Neural progenitor cell (in vitro differentiated cells): ENCODE measurements around the gene COPRS. TPM values are rescaled to one million over a fixed set of nuclear protein-coding genes. Genes with fewer than 3 reads are reported as not detected.

ENCODE experiments used
- DNase-seq: peaks from one replicate; pipeline ENCODE4 v3.0.0-alpha.2; 2016; ENCODE audit warnings: low spot score
- H2AFZ ChIP-seq: fragments of 200-600 bp; sonication (generic); replicated peaks from 2 replicates; pipeline ENCODE4 v1.6.1; 2016; ENCODE audit warnings: antibody characterized with exemption
- H3F3A ChIP-seq: fragments of 200-600 bp; sonication (generic); 2 replicates; pipeline ENCODE4 v1.6.1; 2016; ENCODE audit warnings: antibody characterized with exemption, low read depth
- H3K27ac ChIP-seq: fragments of 200-600 bp; sonication (generic); 2 replicates; pipeline ENCODE4 v1.5.1; 2016; ENCODE audit warnings: mild to moderate bottlenecking
- H3K27me3 ChIP-seq: fragments of 200-600 bp; sonication (generic); 2 replicates; pipeline ENCODE4 v1.6.1; 2016; ENCODE audit warnings: mild to moderate bottlenecking, moderate library complexity
- H3K36me3 ChIP-seq: fragments of 200-600 bp; sonication (generic); 2 replicates; pipeline ENCODE4 v1.5.1; 2016
- H3K4me1 ChIP-seq: fragments of 200-600 bp; sonication (generic); 2 replicates; pipeline ENCODE4 v1.6.1; 2016; ENCODE audit warnings: mixed run types
- H3K4me2 ChIP-seq: fragments of 200-600 bp; sonication (generic); 2 replicates; pipeline ENCODE4 v1.6.1; 2016
- H3K4me3 ChIP-seq: fragments of 200-600 bp; sonication (generic); 2 replicates; pipeline ENCODE4 v1.5.1; 2016
- H3K79me2 ChIP-seq: fragments of 200-600 bp; sonication (generic); 2 replicates; pipeline ENCODE4 v1.6.1; 2016; ENCODE audit warnings: low read depth
- H3K9ac ChIP-seq: fragments of 200-600 bp; sonication (generic); 2 replicates; pipeline ENCODE4 v1.6.1; 2016
- H3K9me3 ChIP-seq: fragments of 200-600 bp; sonication (generic); 2 replicates; pipeline ENCODE4 v1.5.1; 2016; ENCODE audit warnings: low read depth
- H4K20me1 ChIP-seq: fragments of 200-600 bp; sonication (generic); 2 replicates; pipeline ENCODE4 v1.6.1; 2016; ENCODE audit warnings: low read depth
- H3K27ac Mint-ChIP-seq: 3 replicates; pipeline ENCODE4 v1.8.0; 2021; ENCODE audit warnings: mixed read lengths
- H3K27me3 Mint-ChIP-seq: 2 replicates; pipeline ENCODE4 v1.8.0; 2022; ENCODE audit warnings: low read depth, mild to moderate bottlenecking, inconsistent platforms, moderate library complexity, mixed read lengths; ENCODE audit not compliant: insufficient read depth
- H3K36me3 Mint-ChIP-seq: 3 replicates; pipeline ENCODE4 v1.8.0; 2021; ENCODE audit warnings: mixed read lengths
- H3K4me1 Mint-ChIP-seq: 3 replicates; pipeline ENCODE4 v1.8.0; 2021; ENCODE audit warnings: mixed read lengths
- H3K4me3 Mint-ChIP-seq: 3 replicates; pipeline ENCODE4 v1.8.0; 2021; ENCODE audit warnings: mild to moderate bottlenecking, moderate library complexity, mixed read lengths
- H3K9me3 Mint-ChIP-seq: 3 replicates; pipeline ENCODE4 v1.8.0; 2020; ENCODE audit warnings: mixed read lengths
- CTCF ChIP-seq: fragments of 200-600 bp; sonication (generic); IDR thresholded peaks from 2 replicates; pipeline ENCODE4 v1.5.1; 2017; ENCODE audit warnings: antibody characterized with exemption, mild to moderate bottlenecking
- EZH2 ChIP-seq: fragments of 200-600 bp; sonication (generic); IDR thresholded peaks from 2 replicates; pipeline ENCODE4 v1.6.1; 2017; ENCODE audit warnings: antibody characterized with exemption, mild to moderate bottlenecking, moderate library complexity
- EZH2phosphoT487 ChIP-seq: fragments of 200-600 bp; sonication (generic); IDR thresholded peaks from 2 replicates; pipeline ENCODE4 v1.6.1; 2017; ENCODE audit warnings: antibody characterized with exemption
- total RNA-seq: library from RNA; depleted of rRNA; stranded (reverse); fragments of >200 nt; gene quantifications from 2 replicates; pipeline ENCODE4 v1.2.3, GENCODE V29; 2015; ENCODE audit warnings: low replicate concordance

Gene COPRS
- total RNA-seq, 1 donor from 2014 or later = 37.9 TPM

- Histone ChIP-seq H3K4me2 (no peak overlapping the region), H3K4me3 (no peak overlapping the region), H3K4me1 (no peaks in the 10 kb centered on the region), H3K27ac (no peak overlapping the region), H3K79me2 (no peaks in the 10 kb centered on the region), H4K20me1 (no peaks in the 10 kb centered on the region), H3K9ac (no peak overlapping the region), H2AFZ (no peak overlapping the region), H3K9me3 (no peaks in the 10 kb centered on the region), H3K36me3 (no peaks in the 10 kb centered on the region), H3F3A (no peaks in the 10 kb centered on the region), H3K27me3 (peaks cover 10% of the 10 kb centered on the region)
- Mint-ChIP-seq H3K4me3 (no peak overlapping the region), H3K27me3 (peaks cover 12% of the 10 kb centered on the region), H3K4me1 (no peaks in the 10 kb centered on the region), H3K36me3 (no peaks in the 10 kb centered on the region), H3K9me3 (peaks cover 2% of the 10 kb centered on the region), H3K27ac (no peak overlapping the region)
- DNase-seq = no peak
- no peak for TF ChIP-seq EZH2
- TF ChIP-seq CTCF = no peak
- no peak for TF ChIP-seq EZH2phosphoT487
Measured at GRCh38 chr17:31835984-31836383, 23.1 kb downstream of the COPRS start.

- no peaks in the 10 kb centered on the region for H3K4me1 Mint-ChIP-seq
- H3K27ac Mint-ChIP-seq = no peak overlapping the region
- Histone ChIP-seq H2AFZ (no peak overlapping the region), H3K36me3 (no peaks in the 10 kb centered on the region), H3K27me3 (no peaks in the 10 kb centered on the region), H3K4me2 (no peak overlapping the region), H3K9ac (no peak overlapping the region), H3K79me2 (no peaks in the 10 kb centered on the region), H4K20me1 (no peaks in the 10 kb centered on the region), H3K9me3 (no peaks in the 10 kb centered on the region), H3F3A (no peaks in the 10 kb centered on the region), H3K4me3 (no peak overlapping the region), H3K4me1 (no peaks in the 10 kb centered on the region), H3K27ac (no peak overlapping the region)
- DNase-seq = no peak
- H3K9me3 Mint-ChIP-seq = peaks cover 2% of the 10 kb centered on the region
- TF ChIP-seq CTCF (no peak), EZH2 (no peak), EZH2phosphoT487 (no peak)
- H3K4me3 Mint-ChIP-seq = no peak overlapping the region
- H3K27me3 Mint-ChIP-seq = peaks cover 10% of the 10 kb centered on the region
- H3K36me3 Mint-ChIP-seq = no peaks in the 10 kb centered on the region
Measured at GRCh38 chr17:31834448-31834847, 24.6 kb downstream of the COPRS start.

GRCh38 chr17:31832746-31833145, 26.3 kb downstream of the COPRS start:
- H3K9me3 ChIP-seq = no peaks in the 10 kb centered on the region
- H3K27ac ChIP-seq = no peak overlapping the region
- Mint-ChIP-seq H3K4me3 (no peak overlapping the region), H3K27me3 (peaks cover 16% of the 10 kb centered on the region), H3K9me3 (peaks cover 2% of the 10 kb centered on the region), H3K27ac (no peak overlapping the region), H3K4me1 (no peaks in the 10 kb centered on the region), H3K36me3 (no peaks in the 10 kb centered on the region)
- no peak overlapping the region for H3K4me2 ChIP-seq
- no peak for TF ChIP-seq EZH2
- TF ChIP-seq CTCF = no peak
- no peak for TF ChIP-seq EZH2phosphoT487
- no peaks in the 10 kb centered on the region for H4K20me1 ChIP-seq
- H3K4me1 ChIP-seq = no peaks in the 10 kb centered on the region
- no peak overlapping the region for H2AFZ ChIP-seq
- no peaks in the 10 kb centered on the region for H3K36me3 ChIP-seq
- H3K9ac ChIP-seq = no peak overlapping the region
- DNase-seq = no peak
- no peaks in the 10 kb centered on the region for H3K79me2 ChIP-seq
- no peak overlapping the region for H3K4me3 ChIP-seq
- no peaks in the 10 kb centered on the region for H3K27me3 ChIP-seq
- H3F3A ChIP-seq = no peaks in the 10 kb centered on the region
